IPS DF 4.7 (cell line): ENCODE measurements around the gene CDK5RAP1.
A peak's percentile ranks its signal among the peaks of the same experiment; 100 is the strongest.
"Not testable (repeated sequence)": the region's sequence is repeated elsewhere in the genome, so short reads cannot be mapped to it uniquely, and the experiment has no call there.

ENCODE experiments used
- DNase-seq: peaks from one replicate; pipeline ENCODE4 v3.0.0-alpha.2; 2013; ENCODE audit warnings: low spot score; ENCODE audit errors: extremely low read depth

The CDK5RAP1 gene, protein sequence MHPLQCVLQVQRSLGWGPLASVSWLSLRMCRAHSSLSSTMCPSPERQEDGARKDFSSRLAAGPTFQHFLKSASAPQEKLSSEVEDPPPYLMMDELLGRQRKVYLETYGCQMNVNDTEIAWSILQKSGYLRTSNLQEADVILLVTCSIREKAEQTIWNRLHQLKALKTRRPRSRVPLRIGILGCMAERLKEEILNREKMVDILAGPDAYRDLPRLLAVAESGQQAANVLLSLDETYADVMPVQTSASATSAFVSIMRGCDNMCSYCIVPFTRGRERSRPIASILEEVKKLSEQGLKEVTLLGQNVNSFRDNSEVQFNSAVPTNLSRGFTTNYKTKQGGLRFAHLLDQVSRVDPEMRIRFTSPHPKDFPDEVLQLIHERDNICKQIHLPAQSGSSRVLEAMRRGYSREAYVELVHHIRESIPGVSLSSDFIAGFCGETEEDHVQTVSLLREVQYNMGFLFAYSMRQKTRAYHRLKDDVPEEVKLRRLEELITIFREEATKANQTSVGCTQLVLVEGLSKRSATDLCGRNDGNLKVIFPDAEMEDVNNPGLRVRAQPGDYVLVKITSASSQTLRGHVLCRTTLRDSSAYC

DNA sequence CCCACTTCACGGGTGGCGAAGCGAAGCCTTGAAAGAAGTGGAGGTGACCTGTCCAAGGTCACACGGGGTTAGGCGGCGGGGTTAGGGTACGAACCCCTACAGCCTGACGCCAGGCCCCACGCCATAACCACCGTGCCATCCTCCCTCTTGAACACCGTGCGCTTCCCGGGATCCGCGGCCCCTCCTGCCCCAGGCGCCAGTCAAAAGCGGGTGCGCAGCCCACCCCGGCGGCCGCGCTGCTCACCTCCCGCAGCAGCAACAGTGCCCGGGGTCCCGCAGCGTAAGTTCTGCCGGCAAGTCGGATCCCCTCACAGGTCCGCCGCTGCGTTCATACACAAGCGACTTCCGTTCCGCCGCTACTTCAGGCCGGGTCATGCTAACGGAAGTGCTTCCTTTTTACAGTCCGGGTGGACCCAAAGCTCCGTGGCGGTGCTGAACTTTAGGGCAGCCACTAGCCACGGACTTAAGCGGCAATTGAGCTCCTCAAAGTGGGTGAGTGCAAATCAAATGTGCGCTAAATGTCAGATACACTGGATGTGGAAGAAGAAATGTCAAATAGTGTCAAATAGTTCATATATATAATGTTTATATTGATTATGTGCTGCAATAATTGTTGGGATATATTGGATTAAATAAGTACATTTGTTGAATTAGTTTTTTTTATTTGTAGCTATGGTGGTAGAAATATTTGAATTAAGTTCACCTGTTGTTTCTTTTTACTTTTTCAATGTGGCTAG lies at the start of gene CDK5RAP1:
Gene CDK5RAP1 (minus strand): TSS at position 336 of the 737 bp plus-strand sequence. CDS start 4,455 bp downstream, outside the sequence.
- DNase-seq, result peak; percentile 60

DNA sequence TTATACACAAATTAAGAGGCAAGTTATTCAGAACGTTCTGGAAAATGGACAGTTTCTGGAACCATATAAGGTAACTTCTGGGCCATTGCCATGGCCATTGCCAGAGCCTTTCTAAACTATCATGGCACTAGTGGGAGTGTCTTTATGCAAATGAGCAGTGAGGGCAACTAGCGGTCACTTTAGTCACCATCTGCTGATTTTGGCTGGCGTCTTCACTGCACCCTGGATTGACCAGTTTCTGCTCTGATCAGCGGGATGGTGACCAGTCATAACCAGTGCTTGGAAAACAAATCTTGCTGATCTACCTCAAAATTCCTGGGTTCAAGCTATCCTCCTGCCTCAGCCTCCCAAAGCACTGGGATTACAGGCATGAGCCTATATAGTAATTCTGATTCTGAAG lies 49.5 kb upstream of the CDK5RAP1 start:
- no peak for DNase-seq

DNA sequence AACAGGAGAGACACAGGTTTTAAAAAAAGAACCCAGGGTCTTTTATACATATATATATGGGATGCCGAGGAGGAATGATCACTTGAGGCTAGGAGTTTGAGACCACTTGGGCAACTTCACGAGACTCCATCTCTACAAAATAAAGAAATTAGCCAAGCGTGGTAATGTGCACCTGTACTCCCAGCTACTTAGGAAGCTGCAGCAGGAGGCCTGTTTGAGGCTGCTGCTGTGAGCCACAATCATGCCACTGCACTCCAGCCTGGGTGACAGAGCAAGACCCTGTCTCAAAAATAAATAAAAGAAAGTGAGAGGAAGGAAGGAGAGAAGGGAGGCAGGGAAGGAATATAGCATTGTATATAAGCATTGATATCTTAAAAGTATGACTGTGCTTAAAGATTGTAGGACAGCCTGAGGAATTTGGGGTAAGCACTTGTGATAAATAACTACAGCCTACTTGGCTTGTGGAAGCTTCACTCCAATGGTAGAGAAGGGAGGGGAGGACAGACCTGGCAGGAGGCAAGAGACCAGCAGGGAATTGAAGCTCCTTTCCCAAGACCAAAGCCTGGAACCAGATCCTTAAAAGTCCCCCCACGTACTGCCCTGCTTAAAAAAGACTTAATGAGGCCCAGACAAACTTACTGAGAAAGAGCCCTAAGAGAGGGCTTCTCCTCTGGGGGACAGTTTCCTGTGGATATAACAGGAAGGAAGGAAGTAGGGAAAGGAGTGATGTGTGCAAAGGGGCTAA lies 44.7 kb upstream of the CDK5RAP1 start:
- no peak for DNase-seq

DNA sequence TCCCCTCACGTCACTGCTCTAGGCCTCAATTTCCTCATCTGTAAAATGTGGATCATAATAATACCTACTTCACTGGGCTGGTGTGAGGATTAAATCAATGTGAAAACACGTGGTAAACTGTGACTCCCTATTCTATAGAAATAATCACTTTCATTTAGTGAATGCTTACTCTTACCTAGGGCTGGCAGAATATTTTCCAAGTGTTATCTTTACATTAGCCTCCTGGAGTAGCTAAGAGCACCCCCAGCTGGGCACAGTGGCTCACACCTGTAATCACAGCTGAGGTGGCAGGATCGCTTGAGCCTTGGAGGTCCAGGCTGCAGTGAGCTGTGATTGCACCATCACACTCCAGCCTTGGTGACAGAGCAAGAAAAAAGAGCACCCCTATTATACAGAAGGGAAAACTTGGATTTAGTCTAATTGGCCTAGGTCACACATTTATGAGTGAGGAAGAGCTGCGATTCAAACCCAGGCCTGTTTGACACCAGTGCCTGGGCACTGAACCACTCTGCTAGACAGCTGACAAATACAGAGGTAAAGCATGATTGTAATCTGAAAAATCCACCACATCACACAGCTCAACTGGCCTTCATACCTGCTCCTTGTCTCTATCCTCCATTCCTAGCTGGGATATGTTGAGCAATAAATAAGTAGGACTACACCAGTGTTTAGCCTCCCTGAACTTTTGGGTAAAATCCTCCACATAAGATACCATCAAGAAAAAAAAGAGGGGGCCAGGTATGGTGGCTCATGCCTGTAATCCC lies 43.7 kb upstream of the CDK5RAP1 start:
- DNase-seq, result no peak

DNA sequence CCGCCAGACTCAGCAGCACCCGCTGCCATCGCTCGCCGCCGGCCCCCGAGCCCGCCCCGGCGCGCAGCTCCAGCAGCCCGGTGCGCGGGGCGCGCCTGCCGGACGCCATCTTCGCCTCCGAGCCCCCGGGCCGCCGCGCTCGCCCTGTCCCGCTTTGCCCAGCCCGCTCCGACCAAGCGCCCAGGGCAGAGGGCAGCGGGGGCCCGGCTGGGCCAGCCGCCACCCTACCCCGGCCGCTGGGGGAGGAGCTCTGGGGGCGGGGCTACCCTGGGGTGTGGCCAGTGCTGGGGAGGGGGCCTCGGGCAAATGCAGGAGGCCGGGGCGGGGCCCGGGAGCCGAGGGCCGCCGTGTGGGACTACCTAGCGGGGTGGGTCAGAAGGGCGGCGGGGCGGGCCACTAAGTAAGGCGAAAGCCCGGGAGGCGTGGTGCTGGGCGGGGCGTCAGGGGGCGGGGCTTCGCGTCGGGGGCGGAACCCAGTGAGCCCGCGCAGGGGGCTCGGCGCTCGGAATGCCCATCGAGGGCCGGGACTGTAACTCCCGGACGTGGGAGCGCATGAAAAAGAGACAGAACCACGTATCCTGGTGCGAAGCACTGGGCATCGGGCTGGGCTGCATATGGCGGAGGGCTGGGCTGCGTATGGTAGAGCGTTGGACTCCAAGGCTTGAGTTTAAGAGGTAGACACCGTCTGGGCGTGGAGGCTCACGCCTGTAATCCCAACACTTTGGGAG lies 42.4 kb upstream of the CDK5RAP1 start, which contains the start of gene SNTA1:
Gene SNTA1 (minus strand): TSS at position 252 of the 728 bp plus-strand sequence. CDS start 143 bp downstream, at position 109.
- DNase-seq, result peak; percentile 19

DNA sequence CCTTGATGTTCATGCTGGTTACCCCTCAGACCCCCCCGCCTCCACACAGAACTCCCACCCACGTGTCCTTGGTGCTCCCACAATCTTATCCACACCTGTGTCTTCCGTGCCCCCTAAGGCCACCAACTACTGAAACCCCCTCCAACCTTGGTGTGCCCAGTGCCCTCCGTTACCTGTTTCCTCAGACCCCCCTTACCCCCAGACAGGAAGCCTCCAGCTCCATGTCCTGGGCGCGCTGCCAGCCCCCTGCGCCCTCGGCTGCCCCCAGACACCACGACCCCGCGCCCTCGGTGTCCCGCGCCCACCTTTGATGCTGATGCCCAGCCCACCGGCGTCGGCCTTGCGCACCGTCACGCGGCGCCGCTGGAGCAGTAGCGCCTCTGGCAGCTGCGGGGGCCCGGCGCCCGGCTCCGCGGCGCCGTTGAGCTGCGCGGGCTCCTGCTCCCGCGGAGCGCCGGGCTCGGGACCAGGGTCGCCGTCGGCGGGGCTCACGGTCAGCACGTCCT lies 41.7 kb upstream of the CDK5RAP1 start:
- DNase-seq, result no peak

DNA sequence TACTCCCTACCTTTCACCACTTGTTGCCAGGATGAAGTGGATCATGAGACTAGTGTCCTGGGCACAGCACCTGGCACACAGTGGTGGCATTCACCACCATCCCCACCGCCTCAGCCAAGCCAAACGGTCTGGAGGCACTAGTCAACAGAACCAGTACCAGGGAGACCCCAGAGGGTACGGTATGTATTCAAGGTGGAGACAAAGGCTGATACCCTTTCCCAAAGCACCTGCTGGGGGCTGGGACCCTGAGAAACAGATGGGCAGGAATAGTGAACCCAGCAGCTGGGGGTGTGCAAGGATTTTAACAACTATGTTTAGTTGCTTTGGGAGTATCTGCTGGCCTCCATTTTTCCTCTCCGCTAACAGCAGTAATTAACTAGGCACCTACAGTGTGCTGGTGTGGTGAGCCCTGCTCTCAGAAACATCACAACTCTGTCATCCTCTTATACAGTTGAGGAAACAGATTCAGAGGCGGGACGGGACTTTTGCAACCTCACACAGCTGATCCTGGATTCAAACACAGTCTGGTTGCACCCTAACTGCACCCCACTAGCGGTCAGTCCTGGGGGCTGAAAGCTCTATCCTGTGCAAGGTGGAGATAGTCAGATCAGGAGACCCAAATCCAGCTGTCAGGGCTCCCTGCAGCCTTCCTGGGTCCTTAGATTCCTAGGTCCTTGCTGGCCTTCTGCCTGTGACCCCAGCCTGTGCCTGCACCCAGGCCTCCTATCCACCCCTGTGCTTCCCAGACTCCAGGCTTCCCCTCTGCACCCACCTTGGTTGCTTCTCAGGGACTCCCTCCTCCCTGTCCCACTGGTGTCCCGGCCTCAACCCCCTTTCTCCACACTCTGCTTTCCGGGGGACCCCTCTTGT lies 41.1 kb upstream of the CDK5RAP1 start:
- no peak for DNase-seq

DNA sequence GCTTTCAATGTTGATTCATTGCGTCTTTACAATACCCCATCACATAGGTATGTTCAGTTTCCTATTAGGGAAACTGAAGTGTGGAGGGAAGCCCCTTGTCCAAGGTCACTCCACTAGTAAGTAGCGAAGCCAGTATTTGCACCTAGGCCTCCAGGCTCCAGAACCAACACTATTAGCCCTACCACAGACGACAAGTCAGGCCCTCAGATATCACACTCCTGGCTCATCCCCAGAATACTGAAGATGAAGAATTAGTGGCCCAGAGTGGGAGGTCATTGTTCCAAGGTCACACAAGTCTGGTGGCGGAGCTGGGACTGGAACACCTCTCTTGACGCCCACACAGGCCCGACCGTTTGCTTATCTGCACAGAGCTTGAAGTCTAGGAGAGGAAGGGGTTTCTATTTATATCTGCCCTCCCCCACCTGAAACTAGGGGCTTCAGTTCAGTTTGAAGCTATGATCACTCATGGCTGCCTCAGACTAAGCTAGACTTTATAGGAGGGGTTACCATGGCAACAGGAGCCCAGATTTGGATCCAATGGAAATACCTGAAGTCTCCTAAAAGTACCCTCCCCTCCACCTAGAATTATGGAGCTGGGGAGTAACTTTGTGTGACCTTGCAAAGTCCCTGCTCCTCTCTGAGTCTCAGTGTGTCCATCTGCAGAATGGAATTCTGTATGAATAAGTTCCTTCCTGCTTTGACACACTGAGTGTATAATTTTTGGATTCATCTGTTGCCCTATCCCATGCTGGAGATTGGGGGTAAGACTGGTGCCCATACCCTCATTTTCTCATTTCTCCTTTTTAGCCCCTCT lies 40.0 kb upstream of the CDK5RAP1 start:
- DNase-seq, result no peak

DNA sequence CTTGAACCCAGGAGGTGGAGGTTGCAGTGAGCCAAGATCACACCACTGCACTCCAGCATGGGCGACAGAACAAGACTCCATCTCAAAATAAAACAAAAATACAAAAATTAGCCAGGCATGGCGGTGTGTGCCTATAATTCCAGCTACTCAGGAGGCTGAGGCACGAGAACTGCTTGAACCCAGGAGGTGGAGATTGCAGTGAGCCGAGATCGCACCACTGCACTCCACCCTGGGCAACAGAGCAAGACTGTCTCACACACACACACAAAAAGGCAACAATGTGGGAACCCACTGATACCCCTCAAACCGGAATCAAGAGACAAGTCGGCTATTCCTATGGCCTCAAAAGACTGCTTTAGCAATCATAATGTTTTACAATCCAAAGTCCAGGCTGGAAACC lies 39.2 kb upstream of the CDK5RAP1 start:
- not testable (repeated sequence) for DNase-seq

DNA sequence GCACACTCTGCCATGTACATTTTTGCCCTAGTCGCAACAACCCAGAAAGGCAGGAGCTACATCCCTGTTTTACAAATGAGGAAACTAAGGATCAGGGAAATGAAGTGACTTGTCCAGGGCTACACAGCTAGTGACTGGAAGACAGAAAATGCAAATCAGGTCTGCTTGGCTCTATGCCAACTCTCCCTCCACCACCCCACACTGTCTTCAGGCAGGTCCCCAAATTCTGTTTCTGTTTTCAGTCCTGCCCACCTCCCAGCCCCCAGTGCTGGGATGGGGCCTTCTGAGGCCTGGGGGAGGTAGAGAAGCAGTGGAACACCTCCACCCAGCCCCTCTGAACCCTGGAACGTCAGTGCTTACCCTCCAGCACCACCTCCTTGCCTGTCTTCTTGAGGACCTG lies 37.2 kb upstream of the CDK5RAP1 start:
- DNase-seq, result no peak

DNA sequence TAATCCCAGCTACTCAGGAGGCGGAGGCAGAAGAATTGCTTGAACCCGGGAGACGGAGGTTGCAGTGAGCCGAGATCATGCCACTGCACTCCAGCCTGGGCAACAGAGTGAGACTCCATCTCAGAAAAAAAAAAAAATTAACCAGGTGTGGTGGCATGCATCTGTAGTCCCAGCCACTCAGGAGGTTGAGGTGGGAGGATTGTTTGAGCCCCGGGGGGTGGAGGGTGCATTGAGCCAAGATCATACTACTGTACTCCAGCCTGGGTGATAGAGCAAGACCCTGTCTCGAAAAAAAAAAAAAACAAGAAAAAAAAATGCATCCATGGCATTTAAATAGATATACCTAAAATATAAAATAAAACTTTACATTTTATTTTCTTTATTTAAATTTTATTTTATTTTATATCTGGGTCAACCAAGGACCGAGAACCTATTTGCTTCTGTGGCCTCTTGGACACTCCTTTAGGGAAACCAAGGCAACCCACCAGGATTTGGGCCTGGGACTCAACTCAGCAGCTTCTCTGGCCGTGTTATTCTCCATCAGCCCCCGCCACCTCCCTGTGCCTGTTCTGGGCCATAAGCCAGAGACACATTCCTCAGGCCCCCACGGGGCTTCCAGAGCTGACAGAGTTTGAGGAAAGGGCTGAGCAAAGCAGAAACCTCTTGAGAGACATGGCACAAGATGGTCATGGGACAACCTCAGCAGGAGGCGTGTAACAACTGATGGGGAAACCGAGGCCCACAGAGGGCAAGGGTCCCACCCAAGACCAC lies 36.0 kb upstream of the CDK5RAP1 start:
- no peak for DNase-seq

DNA sequence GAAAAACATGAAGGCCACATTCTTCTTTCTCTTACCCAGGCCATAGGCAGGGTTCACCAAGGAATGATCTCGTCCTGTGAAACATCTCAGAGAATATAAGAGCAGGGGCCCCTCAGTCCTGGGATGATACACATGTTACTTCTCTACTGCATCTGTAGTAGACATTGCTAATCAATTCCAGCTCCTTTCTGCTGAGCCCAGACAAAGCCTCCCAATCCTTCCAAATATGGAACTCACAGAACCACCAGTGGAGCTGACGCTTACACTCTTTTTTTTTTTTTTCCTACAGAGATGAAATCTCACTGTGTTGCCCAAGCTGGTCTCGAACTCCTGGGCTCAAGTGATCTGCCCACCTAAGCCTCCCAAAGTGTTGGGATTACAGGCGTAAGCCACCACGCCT lies 33.1 kb upstream of the CDK5RAP1 start:
- DNase-seq, result no peak

DNA sequence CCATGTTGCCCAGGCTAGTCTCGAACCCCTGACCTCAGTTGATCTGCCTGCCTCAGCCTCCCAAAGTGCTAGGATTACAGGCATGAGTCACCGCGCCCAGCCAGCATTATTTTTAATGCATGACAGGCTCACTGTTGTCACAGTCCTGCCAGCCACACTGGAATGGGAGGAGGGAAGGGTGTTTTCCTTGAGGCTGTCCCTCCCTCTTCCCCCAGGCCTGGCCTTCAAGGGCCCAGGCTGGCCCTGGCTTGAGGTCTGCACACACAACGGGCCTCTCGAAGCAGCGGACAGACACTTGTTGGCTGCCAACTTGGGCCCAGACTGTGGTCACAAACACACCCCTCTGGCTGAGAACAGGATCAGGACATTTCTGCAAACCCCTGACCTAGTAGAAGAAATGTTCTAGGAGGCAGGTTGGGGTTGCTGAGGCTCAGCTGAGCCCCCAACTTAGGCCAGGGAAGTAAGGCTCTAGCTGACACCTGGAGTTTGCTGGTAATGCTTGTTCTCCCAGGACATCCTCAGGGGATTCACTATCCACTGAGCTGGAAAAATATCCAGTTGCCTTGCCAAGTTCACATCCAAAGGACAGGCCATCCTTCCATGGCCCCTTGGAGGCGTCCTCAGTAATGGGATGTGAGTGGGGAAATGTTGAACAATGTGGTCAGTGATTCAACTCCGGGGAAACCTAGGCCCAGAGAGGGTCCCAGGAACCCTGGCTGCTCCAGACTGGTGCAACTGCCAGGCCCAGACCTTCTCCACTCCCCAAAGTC lies 32.3 kb upstream of the CDK5RAP1 start:
- DNase-seq, result no peak

DNA sequence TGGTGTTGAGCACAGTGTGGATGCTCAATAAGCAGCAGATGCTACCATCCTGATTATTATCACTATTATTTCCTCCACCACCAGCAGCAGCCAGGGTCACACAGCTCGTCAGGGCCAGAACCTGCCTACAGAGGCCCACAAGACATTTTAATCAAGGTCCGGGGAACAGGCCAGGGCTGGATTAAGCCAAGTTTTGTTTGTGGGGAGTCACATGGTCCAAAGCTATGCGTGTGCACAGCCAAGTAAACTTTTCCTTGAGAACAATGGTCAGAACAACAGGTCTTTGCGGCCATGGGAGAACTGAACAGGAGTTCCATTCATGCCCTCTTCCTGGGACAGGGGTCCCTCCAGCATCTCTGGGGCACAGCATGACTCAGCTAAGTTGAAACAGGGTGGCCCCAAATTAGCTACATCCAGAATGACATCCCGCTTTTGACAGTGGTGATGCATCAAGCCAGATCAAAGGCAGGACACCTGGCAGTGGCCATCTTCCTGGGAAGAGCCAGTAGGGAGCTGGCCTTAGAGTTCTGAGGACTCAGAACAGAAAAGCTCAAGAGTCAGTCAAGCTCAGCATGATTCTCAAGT lies 30.6 kb upstream of the CDK5RAP1 start:
- no peak for DNase-seq

DNA sequence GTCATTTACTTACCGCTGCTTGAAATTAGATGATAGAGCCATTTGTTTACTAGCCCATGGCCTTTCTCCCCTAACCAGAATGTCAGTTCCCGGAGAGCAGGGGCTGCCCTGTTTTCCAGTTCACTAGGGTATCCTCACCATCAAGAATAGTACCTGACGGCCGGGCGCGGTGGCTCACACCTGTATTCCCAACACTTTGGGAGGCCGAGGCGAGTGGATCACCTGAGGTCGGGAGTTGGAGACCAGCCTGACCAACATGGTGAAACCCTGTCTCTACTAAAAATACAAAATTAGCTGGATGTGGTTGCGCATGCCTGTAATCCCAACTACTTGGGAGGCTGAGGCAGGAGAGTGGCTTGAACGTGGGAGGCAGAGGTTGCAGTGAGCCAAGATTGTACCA lies 22.6 kb upstream of the CDK5RAP1 start:
- not testable (repeated sequence) for DNase-seq
